Breast epithelium (tissue), 3 donors: ENCODE results near the gene GPHN.

ENCODE experiments used
- CTCF ChIP-seq, 3 donors: fragments of 450-650 bp; IDR thresholded peaks; one replicate each; pipeline ENCODE4 v1.5.1; 2016 to 2017; ENCODE audit warnings: antibody characterized with exemption in 3 of 3, mild to moderate bottlenecking in 3 of 3, moderate library complexity in 3 of 3
- POLR2A ChIP-seq: fragments of 450-650 bp; IDR thresholded peaks from one replicate; pipeline ENCODE4 v1.6.1; 2016; ENCODE audit warnings: antibody characterized with exemption, mild to moderate bottlenecking, moderate library complexity
- POLR2AphosphoS5 ChIP-seq, 3 donors: sonication (generic); formaldehyde crosslinking; IDR thresholded peaks; one replicate each; pipeline ENCODE4 v1.6.1; 2017; ENCODE audit warnings: antibody characterized with exemption in 3 of 3

- TF ChIP-seq CTCF (IDR thresholded peaks at IDR 0.05) (no peak), POLR2A (no peak), POLR2AphosphoS5 (IDR thresholded peaks at IDR 0.05) (no peak)
Observed at GRCh38 chr14:66507181-66507721, 696 bp upstream of the GPHN start.
